Central memory CD4-positive, alpha-beta T cell (primary cell): ENCODE data around the gene UVRAG.
"Not testable (repeated sequence)": the region's sequence is repeated elsewhere in the genome, so short reads cannot be mapped to it uniquely, and the experiment has no call there.

Experiments used
- DNase-seq: peaks from one replicate; pipeline ENCODE4 v3.0.0; 2022

UVRAG gene

DNA sequence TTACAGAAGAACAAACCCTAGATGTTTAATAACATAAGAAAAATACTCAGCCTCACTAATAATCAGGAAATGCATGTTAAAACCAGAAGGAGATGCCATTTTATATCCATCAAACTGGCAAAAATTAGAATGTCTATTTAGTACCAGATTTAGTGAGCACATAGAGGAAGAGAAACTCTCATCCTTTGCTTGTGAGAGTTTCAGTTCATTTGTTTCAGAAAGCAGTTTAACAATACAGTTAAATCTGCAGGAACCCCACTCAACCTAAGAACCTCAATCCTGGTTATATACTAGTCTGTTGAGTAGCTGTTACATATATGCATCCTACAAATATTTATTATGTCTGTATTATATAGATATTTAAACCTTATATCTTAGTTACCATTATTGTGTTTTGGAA is 218.7 kb downstream of the UVRAG start:
- DNase-seq: no peak

DNA sequence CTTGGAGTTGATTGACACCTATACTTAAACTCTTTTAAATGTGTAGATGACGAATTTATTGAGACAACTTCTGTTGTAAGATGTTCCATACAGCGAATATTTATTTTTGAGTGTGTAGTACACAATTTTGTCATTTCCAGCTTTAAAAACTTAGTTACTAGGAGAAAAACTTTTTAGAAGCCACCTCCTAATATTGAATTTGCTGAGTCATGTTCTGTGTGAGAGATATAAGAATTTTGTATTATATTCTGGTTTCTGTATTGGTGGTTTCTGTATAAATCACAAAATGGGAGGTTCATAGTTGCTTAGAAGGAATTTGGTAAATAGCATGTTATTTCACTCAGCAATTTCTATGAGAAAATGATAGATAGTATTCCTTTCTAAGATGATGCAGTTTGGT is 220.0 kb downstream of the UVRAG start:
- DNase-seq: no peak

DNA sequence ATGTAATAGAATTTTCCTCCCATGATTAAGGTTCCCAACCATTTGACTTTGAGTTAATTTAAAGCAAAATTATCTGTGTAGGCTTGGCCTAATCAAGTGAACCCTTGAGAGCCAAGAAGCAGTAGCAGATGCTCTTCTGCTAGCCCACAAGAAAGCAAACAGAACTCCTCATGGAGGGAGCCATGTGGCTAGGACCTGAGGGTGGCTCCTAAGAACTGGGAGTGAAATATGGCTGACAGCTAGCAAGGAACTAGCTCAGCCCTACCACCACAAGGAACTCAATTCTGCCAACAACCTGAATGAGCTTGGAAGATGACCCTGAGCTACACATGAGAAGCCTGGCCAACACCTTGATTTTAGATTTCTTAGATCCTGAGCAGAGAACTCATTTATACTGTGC is 223.6 kb downstream of the UVRAG start:
- no peak for DNase-seq

DNA sequence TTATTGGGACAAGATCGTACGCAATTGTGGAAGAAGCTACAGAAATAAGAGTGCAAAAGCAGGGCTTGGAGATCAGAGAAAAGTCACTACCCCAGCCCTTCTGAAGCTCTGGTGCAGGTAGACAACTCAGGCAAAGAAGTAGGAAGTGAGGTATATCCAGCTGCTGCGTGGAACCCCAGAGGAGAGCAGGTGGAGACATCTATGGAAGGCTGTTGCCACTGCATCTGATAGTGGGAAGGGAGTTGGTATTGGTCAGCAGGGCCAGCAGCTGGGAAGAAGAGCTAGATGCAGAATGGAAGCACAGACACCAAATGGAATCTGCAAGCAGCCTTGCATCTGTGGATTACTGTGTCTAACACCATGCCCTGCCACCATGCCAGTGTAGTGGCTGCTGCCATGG is 226.2 kb downstream of the UVRAG start:
- no peak for DNase-seq

DNA sequence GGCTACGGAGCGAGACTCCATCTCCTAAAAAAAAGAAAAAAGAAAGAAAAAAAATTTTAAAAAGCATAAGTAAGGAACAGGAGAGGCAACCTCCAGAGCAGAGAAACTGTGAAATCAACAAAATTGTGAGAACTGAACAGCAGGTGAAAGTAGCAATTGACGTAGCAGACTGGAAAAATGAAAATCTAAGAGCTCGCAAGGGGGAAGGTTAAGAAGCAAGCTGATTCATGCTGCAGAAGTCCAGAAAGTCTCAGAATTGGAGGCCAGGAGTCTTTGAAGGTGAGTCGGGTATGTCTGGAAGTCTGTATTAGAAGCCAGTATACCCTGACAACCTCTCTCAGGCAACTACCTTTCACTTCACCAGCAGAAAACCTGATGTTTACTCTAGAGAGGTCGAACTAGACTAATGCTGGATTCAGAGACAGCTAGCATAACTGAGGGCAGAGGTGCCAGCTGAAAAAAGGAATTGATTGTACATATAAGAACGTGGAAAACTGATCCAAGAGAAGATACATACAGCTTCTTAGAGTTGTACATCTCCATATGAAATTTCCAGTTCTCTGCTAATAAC is 229.8 kb downstream of the UVRAG start:
- no peak for DNase-seq

DNA sequence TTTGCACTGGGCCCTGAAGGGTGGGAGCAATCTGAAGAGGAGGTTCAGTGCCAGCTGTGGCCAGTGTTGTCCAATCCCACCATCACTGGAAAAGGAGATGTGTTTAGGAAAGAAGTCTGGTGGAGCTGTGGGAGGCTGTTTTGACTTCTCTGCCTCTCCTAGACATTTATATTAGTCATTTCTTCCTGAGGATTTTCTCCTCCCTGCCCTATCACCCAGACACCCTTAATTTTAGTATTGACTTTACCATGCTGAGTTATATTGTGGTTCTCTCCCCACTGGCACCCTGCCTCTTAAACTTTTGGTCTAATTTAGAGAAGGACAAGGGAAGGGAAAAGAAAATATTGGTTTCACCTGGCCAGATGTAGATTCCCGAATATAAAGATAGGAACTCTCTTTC is 232.2 kb downstream of the UVRAG start:
- DNase-seq: no peak

DNA sequence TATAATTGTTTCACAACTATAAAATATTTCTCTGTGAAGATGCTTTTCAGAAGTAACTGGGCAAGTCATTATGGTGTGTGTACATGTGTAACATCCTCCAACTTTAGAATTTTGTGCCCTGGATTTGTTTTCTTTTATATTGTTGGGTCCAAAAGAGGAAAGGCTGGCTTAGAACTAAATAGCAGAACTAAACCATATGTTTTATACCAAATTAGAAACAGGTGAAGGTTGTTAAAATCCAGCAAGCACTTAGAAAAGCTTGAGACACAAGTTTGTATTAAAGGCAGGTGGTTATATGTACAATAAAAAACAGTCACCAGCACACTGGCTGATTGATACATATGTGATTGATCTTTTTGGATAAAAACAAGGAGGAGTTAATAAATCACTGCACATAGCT is 232.8 kb downstream of the UVRAG start:
- DNase-seq: no peak

DNA sequence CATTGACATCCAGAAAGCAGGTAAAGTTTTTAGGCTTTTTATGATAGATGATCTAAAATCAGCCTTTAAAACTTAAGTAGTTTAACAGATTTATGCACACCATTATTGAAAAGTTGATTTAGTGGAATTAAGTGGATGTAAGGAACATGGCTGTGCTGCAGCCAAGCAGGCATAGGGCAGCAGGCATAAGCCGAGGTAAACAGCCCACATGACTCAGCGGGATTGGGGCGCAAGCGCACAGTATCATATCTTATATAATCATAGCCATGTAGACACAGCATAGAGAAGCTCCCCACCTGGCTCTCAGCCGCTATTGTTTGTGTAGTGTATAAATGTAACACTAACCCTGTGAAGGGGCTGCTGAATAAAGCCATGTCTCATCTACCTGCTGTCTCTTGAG is 233.8 kb downstream of the UVRAG start:
- no peak for DNase-seq

DNA sequence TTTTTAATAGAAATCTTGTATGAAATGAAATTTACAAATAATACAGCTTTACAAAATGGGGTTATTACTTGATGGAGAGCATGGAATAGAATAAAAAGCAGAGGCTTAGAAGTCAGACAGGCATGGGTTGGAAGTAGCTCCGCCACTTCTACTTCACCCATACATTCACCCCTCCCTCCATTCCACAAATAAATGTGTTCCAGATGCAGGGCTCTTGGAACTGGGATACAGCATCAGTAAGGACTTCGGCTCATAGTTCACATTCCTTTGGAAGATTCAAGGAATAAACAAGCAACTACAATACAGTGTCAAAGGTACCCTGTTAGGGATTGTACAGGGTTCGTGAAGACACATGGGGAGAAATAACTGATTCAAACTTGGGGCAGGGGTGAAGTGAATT is 234.5 kb downstream of the UVRAG start:
- no peak for DNase-seq

DNA sequence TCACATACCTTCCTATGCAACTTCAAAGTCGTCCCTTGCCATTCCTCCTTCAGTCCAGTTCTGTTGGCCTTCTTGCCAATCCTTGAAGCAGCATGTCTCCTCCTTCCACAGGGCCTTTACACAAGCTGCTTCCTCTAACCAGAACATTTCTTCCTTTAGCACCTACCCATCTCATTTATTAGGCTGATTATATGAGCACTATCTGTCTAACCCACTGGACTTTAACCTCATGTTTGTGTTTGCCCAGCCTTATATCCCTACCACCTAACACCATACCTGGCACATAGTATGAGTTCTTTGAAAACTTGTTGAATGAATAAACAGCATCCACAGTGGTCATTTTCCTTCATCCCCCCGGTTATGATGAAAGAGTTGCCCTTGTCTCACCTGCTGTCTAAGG is 236.9 kb downstream of the UVRAG start:
- DNase-seq: no peak

DNA sequence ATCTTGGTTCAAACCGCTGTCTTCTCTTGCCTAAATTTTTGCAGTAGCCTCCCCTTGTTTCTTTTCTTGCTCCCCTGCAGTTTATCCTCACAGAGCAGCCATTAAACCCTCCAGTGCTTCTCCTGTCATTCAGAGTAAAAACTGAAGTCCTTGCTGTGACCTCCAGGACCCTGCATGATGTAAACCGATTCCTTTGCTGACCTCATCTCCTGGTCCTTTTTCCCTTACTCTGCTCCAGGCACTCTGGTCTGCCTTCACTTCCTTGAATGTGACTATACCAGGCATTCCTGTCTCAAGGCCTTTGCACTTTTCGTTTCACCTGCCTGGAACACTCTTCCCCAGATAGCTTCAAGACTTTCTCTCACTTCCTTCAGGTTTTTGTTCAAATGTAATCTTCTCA is 239.3 kb downstream of the UVRAG start:
- DNase-seq: no peak

DNA sequence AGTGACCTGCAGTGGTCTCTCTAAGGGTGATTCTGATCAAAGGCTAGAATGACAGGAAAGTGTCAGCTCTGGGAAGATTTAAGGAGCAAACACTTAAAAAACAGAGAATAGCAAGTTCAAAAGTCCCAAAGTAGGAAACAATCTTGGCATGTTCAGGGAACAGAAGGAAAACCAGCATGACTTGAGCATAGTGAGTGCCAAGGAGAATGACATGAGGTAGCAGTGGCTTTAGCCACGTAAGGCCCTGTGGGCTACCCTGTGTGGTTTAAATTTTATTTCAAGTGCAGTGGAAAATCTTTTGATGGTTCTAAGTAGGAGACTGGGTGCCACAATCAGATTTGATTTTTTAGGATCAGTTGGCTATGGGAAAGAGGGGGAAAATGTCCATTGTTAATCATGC is 241.9 kb downstream of the UVRAG start:
- DNase-seq: no peak

DNA sequence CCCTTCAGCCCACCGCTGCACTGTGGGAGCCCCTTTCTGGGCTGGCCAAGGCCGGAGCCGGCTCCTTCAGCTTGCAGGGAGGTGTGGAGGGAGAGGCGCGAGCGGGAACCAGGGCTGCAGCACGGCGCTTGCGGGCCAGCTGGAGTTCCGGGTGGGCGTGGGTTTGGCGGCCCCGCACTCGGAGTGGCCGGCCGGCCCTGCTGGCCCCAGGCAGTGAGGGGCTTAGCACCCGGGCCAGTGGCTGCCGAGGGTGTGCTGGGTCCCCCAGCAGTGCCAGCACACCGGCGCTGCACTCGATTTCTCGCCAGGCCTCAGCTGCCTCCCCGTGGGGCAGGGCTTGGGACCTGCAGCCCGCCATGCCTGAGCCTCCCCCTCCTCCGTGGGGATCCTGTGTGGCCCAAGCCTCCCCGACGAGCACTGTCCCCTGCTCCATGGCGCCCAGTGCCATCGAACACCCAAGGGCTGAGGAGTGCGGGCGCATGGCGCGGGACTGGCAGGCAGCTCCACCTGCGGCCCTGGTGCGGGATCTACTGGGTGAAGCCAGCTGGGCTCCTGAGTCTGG is 245.5 kb downstream of the UVRAG start:
- not testable (repeated sequence) for DNase-seq

DNA sequence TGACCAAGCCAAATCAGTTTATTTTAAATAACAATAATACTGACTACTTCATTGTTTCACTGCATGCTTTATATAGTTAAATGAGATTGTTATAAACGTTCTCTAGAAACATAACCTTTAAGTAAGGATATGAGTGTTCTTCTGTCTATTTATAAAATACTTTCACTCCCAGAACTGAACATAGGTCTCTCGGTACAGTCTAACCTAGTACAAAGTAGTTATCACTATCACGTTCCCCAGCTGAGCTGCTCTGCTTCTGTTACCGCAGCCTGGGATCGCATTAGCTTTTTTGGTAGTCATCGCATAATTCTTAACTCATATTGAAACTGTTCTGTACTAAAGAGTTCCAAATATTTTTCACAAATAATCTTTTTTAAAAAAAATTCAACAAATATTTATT is 247.7 kb downstream of the UVRAG start:
- DNase-seq: no peak

DNA sequence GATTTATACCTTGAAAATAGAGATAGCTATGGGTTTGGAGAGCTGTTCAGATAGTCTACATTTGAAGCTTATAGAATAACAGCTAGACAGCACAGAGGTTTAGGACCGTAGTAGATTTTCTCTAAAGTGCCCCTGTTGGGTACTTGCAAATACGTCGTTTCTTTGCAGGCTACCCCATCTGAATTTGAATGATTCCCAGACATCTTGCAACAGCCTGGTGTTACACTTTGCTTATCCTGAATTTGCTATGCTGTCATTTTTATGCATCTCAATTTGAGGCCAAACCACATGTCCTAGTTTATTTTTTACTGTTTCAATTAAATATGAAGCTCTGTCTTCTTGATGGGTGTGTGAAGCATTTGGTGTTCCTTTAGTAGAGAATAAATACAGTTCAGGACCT is 249.2 kb downstream of the UVRAG start:
- no peak for DNase-seq

DNA sequence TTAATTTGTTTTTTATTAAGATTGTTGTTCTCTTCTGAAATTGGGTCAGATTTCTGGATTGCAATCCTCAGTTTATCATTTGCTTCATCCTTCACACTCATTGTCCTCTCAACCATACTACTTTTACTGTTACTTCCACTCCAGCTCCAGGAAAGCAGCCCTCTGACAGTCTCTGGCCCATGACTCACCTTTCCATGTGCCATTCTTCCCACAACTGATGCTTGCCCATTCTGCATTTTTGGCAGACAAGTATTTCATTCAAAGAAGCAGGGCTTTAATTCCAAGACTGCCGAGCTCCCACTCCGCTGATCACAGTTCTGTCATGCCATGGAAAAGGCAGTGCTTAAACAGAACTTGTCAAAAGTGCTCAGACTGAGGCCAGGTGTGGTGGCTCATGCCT is 252.1 kb downstream of the UVRAG start:
- DNase-seq: no peak

DNA sequence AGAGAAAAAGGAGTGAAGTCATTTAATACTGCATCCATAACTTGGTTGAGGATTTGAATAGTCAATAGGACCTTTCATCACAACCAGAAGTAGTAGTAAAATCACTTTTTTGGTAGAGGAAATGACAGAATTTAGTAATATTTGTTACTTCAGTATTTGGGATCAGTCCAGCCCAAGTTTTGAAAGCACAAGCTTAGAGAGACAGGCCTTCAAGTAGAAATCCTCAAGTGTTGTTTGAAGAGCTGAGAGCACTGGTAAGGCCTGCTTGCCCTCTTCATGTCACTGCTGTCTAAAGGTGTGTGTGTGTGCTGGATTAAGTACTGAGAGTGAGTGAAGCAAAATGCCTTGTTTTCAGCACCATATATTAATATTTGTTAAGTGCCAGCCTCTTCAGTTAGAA is 254.0 kb downstream of the UVRAG start:
- no peak for DNase-seq

DNA sequence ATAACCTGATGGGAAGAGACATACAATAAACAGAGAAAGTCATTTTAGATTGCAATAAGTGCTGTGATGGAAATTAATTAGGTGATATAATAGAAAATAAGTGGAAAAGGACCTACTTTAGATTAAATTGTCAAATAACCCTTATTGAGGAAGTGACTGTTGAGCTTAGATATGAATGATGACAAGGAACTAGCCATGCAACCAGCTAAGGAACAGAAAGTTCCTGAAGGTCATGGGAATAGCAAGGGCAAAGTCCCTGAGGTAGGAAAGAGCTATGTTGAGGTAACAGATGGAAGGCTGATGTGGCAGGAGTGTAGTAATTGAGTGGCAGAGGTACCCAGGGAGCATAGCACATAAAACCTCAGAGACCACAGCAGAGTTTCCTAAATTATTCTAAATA is 256.1 kb downstream of the UVRAG start:
- DNase-seq: no peak

DNA sequence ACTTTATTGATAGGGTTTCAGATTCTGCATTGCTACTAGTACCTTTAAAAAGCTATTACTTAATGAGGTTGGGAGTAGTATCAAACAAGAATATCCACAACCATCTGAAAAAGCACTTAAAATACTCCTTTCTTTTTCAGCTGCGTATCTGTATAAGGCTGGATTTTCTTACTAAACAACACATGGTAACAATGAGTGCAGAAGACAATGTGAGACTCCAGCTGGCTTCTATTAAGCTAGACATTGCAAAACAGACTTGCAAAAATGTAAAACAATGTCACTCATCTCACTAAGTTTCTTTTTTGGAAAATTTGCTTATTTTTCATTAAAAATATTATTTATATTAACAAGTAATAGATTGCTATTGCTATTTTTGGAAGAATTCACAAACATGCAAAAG is 258.7 kb downstream of the UVRAG start:
- no peak for DNase-seq

DNA sequence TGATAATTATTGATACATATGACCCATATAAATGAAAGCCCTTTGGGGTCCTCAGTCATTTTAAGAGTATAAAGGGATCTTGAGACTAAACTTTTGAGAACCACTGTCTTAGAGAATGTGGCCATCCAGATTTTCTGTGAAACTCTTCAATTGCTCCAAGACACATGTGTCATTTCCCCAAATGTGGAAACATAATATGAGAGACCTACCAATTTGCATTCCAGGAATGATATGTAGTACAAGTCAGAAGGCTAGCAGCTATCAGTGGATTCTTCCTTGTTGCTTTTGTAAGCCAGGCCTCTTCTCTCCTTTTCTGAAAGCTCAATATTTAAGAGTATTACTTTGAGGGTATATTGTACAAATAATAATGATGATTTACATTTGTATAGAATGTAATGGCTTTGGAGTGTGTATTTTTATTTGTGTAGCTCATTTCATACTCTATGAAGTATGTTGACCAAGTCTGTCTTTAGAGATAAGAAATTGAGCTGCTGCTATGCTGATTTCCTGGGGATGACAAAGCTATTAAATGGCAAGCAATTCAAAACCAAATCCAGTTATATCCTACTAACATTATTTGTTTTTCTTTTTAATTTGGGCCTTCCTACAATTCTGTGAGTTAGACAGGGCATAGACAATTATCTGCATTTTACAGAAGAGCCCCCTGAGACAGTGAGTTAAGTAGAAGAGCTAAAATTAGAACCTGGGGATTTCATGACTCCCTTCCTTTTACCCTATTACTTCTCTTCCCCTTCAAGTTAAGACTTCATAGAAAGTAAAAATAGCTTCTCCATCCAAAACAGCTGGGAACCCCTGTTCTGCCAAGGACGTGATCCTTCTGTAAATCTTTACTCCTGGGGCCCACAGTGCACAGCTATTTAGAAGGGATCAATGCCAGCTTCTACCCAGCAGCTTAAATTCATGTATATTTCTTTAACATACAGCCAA is 259.4 kb downstream of the UVRAG start:
- DNase-seq: no peak

DNA sequence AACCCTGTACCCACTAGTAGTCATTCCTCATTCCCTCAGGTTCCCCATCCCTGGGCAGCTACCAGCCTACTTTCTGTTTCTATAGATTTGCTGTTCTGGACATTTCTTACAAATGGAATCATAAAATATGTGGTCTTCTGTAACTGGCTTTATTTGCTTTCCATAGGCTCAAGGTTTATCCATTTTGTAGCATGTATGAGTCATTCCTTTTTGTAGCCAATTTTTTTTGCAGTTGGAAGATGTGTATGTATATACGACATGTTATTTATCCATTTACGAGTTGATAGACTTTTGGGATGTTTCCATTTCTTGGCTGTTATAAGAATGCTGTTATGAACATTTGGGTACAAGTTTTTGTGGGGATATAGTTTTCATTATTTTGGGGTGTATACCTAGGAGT is 260.7 kb downstream of the UVRAG start:
- no peak for DNase-seq

DNA sequence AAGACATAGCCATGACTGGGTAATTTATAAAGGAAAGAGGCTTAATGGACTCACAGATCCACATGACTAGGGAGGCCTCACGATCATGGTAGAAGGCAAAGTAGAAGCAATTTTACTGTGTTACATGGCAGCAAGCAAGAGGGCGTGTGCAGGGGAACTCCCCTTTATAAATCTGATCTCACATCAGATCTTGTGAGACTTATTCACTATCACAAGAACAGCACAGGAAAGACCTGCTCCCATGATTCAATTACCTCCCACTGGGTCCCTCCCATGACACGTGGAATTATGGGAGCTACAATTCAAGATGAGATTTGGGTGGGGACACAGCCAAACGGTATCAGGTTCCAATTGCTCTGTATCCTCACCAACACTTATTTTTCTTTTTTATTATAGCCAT is 261.2 kb downstream of the UVRAG start:
- DNase-seq: not testable (repeated sequence)

DNA sequence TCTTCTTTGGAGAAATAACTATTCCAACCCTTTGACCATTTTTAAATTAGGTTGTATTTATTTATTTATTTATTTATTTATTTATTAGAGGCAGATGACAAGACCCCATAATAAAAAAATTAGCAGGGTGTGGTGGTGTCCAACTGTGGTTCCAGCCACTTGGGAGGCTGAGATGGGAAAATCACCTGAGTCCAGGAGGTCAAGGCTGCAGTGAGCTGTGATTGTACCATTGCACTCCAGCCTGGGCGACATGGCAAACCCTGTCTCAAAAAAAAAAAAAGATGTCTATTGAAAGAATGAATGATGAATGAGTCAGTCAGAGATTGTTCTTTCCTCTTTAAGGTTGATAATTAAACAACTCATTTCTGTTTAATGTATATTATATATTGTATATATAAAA is 261.7 kb downstream of the UVRAG start:
- no peak for DNase-seq

DNA sequence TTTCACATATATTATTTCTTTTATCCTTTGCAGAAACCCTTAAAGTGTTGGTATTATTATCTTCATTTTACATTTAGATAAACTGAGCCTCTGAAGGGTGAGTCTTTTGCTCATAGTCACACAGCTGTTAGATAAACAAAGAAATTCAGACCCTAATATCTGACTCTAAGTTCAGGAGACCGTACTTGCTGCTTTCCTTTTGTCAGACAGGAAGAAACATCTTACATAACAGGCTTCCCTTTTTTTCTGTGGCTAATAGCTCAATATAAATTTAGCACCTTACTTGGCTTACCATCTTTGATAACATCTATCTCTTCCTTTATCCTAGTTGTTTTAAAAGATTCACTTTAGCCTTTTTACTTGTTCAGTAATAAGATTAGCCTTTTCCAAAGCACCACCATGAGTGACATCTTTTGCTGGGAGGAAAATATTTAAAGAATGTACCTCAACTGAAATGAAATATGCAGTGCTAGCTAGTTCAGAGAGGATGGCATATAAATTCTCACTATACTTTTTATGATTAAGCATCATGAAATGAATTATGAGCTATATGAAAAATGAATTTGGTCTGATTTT is 262.7 kb downstream of the UVRAG start:
- no peak for DNase-seq
